Psoas muscle (tissue), 8 donors: ENCODE data around the gene KIAA2012. TPM values are rescaled to one million over a fixed set of nuclear protein-coding genes. Genes with fewer than 3 reads are reported as not detected.

ENCODE experiments used
- ATAC-seq, 4 donors: fragments of 200-7000 bp; cut with Tn5 transposase; one replicate each; pipeline ENCODE4 v1.9.1; 2020; ENCODE audit warnings: moderate library complexity in 3 of 4, mild to moderate bottlenecking in 2 of 4
- DNase-seq, 2 donors: peaks; one replicate each; pipeline ENCODE4 v3.0.0-alpha.2; 2020
- H3K27ac ChIP-seq: fragments of 200-600 bp; one replicate; pipeline ENCODE4 v1.8.0; 2022
- H3K27me3 ChIP-seq, 3 donors: fragments of 200-600 bp in 1 of 3; one replicate each; pipeline versions ENCODE4 v1.6.1 to v1.8.0; 2013 to 2022; ENCODE audit warnings: low read length in 2 of 3, mild to moderate bottlenecking in 2 of 3, moderate library complexity in 1 of 3; ENCODE audit not compliant: insufficient read depth in 3 of 3
- H3K36me3 ChIP-seq, 2 donors: fragments of 200-600 bp in 1 of 2; one replicate each; pipeline versions ENCODE4 v1.6.1 to v1.8.0; 2013 to 2022; ENCODE audit warnings: low read depth in 1 of 2, mild to moderate bottlenecking in 1 of 2, moderate library complexity in 1 of 2; ENCODE audit not compliant: insufficient read depth in 1 of 2
- H3K4me1 ChIP-seq: fragments of 200-600 bp; one replicate; pipeline ENCODE4 v1.8.0; 2022
- H3K4me3 ChIP-seq: fragments of 200-600 bp; one replicate; pipeline ENCODE4 v1.8.0; 2022; ENCODE audit warnings: mild to moderate bottlenecking
- H3K9me3 ChIP-seq: fragments of 200-600 bp; one replicate; pipeline ENCODE4 v1.8.0; 2022
- WGBS, 3 donors: extraction: QIAGEN DNeasy Blood & Tissue Kit; methylation state at CpG; one replicate each; pipeline versions ENCODE4 v1.1.6 to v1.1.7; 2013; 5-methylcytosine and 5-hydroxymethylcytosine counted together
- intact Hi-C, 2 donors: fragments of 100-400 bp; cut with DNase I; formaldehyde crosslinking; loops; one replicate each; pipeline versions ENCODE4 v1.11.0 to v1.14.2; 2022
- polyA plus RNA-seq, 3 donors: library from polyadenylated mRNA; stranded (reverse); fragments of 200-250 nt; gene quantifications; one replicate each; pipeline ENCODE4 v1.2.3, GENCODE V29; 2013
- total RNA-seq, 4 donors: library from RNA; stranded (reverse); fragmentation: NEBNext Ultra II Directional in 2 of 4; extraction: Animal tissue kit (Norgen Biotek cat#: 25700) in 2 of 4; gene quantifications; one replicate each; pipeline versions ENCODE4 v1.2.1 to v1.2.4, GENCODE V29; 2021 to 2023
- TF ChIP-seq, protein P1 (sequence below): fragments of 200-600 bp; IDR thresholded peaks from one replicate; pipeline ENCODE4 v1.8.0; 2022; ENCODE audit warnings: antibody characterized with exemption
- donor health status: healthy with polysubstance abuse.
- donor health status: DM: no; HTN: no; CAD: no; lungs with moderate emphysema.
- donor health status: Bipolar disorder and iron deficiency.
- donor health status: healthy.
- donor health status: DM: yes; HTN: yes; CAD: no.
- donor health status: DM: no; HTN: no; CAD: no.
- donor health status: DM: no; HTN: no; CAD: no.
- donor health status: DM: yes; HTN: yes; CAD: no.

KIAA2012 gene
- total and polyA plus RNA-seq, 7 donors = 0.03 to 0.06 TPM; not detected in 5

GRCh38 chr2:202140522-202141252 is 67.6 kb downstream of the KIAA2012 start:
- H3K9me3 ChIP-seq = no peaks in the 10 kb centered on the region
- intact Hi-C loops = no loop called here
- no peak overlapping the region for H3K4me3 ChIP-seq
- DNase-seq (no peak), ATAC-seq (no peak)
- TF ChIP-seq, protein P1, sequence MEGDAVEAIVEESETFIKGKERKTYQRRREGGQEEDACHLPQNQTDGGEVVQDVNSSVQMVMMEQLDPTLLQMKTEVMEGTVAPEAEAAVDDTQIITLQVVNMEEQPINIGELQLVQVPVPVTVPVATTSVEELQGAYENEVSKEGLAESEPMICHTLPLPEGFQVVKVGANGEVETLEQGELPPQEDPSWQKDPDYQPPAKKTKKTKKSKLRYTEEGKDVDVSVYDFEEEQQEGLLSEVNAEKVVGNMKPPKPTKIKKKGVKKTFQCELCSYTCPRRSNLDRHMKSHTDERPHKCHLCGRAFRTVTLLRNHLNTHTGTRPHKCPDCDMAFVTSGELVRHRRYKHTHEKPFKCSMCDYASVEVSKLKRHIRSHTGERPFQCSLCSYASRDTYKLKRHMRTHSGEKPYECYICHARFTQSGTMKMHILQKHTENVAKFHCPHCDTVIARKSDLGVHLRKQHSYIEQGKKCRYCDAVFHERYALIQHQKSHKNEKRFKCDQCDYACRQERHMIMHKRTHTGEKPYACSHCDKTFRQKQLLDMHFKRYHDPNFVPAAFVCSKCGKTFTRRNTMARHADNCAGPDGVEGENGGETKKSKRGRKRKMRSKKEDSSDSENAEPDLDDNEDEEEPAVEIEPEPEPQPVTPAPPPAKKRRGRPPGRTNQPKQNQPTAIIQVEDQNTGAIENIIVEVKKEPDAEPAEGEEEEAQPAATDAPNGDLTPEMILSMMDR = no peak
- no peak overlapping the region for H3K27ac ChIP-seq
- WGBS, 3 donors = 64 to 66% (median 65%) methylated on average over 12 of the region's 12 CpGs
- no peaks in the 10 kb centered on the region for H3K27me3 ChIP-seq
- H3K36me3 ChIP-seq = no peaks in the 10 kb centered on the region
- H3K4me1 ChIP-seq = no peaks in the 10 kb centered on the region

- no peaks in the 10 kb centered on the region for H3K27me3 ChIP-seq
- H3K4me3 ChIP-seq = no peak overlapping the region
- DNase-seq (no peak), ATAC-seq (no peak)
- H3K4me1 ChIP-seq = no peaks in the 10 kb centered on the region
- TF ChIP-seq, protein P1 = no peak
- H3K36me3 ChIP-seq = no peaks in the 10 kb centered on the region
- H3K27ac ChIP-seq = no peak overlapping the region
- WGBS, 3 donors = 62 to 65% (median 62%) methylated on average over 4 of the region's 4 CpGs
- intact Hi-C loops = no loop called here
- no peaks in the 10 kb centered on the region for H3K9me3 ChIP-seq
These were observed 68.4 kb downstream of the KIAA2012 start for GRCh38 chr2:202141329-202141947.

DNA sequence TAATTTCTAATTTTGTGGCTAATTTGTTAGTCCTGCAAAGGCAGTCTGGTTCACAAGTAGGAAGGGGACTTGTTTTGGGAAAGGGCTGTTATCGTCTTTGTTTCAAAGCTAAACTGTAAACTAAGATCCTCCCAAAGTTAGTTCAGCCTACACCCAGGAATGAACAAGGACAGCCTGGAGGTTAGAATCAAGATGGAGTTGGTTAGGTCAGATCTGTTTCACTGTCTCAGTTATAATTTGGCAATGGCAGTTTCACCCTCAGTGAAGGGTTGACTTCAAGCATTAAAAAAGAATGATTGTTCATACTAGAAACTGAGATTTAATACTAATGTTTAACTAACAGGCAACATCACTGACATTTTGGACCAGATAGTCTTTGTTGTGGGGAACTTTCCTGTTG is 69.5 kb downstream of the KIAA2012 start:
- Histone ChIP-seq H3K27me3 (no peaks in the 10 kb centered on the region), H3K4me3 (no peak overlapping the region), H3K9me3 (no peaks in the 10 kb centered on the region), H3K27ac (no peak overlapping the region), H3K36me3 (no peaks in the 10 kb centered on the region), H3K4me1 (no peaks in the 10 kb centered on the region)
- DNase-seq (no peak), ATAC-seq (no peak)
- intact Hi-C loops = no loop called here
- WGBS, 3 donors = 93 to 94% (median 94%) methylated on average over 1 of the region's 1 CpG
- TF ChIP-seq, protein P1 = no peak

DNA sequence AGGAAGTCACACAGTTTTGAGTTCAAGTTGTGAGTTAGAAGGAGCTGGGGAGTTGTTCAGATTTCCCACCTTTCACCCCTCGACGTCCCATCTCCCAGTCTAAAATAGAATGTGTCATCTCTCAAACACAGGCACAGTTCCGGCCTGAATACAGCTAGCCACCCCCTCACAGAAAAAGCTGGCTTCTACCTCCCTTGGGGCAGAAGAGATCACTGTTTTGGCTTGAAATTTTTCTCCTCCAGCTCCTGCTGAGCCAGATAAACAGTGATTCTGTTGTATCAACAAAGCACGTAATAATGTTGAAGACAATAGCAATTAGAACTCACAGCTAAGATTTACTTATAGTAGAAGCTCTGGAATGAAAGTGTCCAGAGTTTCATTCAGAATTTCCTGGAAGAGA is 74.7 kb downstream of the KIAA2012 start:
- H3K27me3 ChIP-seq = no peaks in the 10 kb centered on the region
- no peaks in the 10 kb centered on the region for H3K9me3 ChIP-seq
- TF ChIP-seq, protein P1 = no peak
- DNase-seq (no peak), ATAC-seq (no peak)
- 61 to 66% (median 64%) methylated on average over 4 of the region's 4 CpGs for WGBS, 3 donors
- no peak overlapping the region for H3K27ac ChIP-seq
- H3K4me1 ChIP-seq = peaks cover 10% of the 10 kb centered on the region
- no peak overlapping the region for H3K4me3 ChIP-seq
- no peaks in the 10 kb centered on the region for H3K36me3 ChIP-seq
- intact Hi-C loops = no loop called here
